Stimulated activated CD8-positive, alpha-beta memory T cell treated with anti-CD3 and anti-CD28 coated beads, Interleukin-4, amount 100 ng/mL, for 24 hours (primary cell): ENCODE measurements around the gene C12orf56.
"Not testable (repeated sequence)": the region's sequence is repeated elsewhere in the genome, so short reads cannot be mapped to it uniquely, and the experiment has no call there.

Experiments
- DNase-seq: peaks from one replicate; pipeline ENCODE4 v3.0.0-alpha.2; 2020; ENCODE audit warnings: low read depth

The C12orf56 gene

DNA sequence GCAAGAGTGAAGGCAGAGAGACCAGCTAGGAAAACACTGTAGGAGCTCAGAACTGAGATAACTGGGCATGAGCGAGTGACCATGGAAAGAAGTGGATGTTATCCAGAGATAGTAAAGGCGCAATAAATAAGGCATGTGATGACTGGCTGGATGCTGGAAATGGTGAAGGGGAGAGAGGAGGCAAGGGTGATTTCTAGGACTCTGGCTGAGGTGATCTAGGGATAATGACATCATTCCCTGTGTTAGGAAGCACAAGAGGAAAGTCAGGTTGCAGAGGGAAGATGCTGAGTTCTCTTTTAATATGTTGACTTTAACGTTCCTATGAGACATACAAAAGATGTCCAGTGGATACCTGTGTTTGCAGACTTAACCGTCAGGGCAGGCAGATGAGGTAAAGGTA lies 78.7 kb downstream of the C12orf56 start:
- no peak for DNase-seq

GRCh38 chr12:64304571-64304970 lies 86.0 kb downstream of the C12orf56 start:
- DNase-seq = no peak

- DNase-seq = no peak
These were observed 90.9 kb downstream of the C12orf56 start for GRCh38 chr12:64299628-64300027.

DNA sequence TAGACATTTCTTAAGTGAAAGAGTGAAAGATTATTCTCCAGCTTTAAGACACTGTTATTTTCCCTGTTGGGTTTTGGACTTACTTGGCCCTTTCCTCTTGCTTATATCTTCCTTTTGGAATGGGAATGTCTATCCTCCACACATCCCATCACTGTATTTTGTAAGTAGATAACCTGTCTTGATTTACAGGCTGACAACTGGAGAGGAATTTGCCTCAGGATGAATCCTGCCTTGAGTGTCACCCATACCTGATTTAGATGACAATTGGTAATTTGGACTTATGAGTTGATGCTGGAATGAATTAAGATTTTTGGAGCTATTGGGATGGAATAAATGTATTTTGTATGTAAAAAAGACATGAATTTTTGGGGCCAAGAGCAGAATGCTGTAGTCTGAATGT lies 94.3 kb downstream of the C12orf56 start:
- no peak for DNase-seq

DNA sequence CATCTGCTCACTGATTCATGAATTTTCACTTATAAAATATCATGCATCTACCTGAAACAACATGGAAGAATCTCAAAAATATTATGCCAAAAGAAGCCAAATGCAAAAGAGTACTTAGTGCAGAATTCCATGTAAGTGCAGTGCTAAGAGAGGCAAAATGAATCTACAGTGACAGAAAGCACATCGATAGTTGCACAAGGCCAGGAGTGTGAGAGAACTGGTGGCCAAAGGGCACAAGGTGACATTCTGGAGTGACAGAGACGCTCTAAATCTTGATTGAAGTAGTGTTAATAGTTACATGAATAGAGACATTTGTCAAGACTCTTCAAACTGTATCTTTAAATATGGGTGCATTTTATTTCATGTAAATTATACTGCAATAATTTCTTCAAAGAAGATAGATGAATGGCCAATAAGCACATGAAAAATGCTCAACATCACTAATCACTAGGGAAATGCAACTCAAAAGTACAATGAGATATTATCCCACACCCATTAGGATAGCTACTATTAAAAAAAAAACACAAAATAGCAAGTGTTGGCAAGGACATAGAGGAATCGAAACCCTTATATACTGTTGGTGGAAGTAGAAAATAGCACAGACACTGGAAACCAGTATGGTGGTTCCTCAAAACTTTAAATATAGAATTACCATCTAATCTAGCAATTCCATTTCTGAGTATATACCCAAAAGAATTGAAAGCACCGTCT lies 96.7 kb downstream of the C12orf56 start:
- no peak for DNase-seq

GRCh38 chr12:64293174-64293573 lies 97.4 kb downstream of the C12orf56 start:
- not testable (repeated sequence) for DNase-seq

GRCh38 chr12:64286521-64286920 lies 104.0 kb downstream of the C12orf56 start:
- no peak for DNase-seq

DNA sequence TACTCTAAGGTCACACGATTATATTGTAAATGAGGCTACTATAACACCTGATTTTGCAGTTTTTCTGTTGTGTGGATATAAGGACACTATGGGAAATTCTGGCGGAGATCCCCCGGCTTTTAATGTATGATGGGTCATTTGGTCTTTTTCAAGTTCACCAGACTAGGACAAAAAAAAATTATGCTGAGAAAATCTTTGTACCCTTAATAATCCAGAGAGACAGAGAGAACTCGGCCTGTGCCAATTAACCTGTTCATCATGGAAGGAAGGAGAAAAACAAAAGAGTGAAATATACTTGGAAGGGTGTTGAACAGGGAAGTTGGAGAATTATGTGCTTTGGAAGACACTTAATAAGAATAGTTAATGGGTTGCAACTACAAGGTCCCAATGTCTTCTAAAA lies 106.3 kb downstream of the C12orf56 start:
- DNase-seq = no peak

DNA sequence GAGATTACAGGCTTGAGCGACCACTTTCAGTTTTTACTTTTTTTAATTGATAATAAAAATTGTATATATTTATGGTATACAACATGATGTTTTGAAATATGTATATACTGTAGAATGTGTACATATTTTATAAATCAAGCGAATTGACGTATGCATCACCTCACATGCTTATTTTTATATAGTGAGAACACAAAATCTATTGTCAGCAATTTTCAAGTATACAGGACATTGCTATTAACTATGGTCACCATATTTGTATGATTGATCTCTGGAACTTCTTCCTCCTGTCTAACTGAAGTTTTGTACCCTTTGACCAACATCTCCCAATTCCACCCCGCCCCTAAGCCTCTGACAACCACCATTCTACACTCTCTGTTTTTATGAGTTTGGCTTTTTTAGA lies 112.1 kb downstream of the C12orf56 start:
- no peak for DNase-seq

DNA sequence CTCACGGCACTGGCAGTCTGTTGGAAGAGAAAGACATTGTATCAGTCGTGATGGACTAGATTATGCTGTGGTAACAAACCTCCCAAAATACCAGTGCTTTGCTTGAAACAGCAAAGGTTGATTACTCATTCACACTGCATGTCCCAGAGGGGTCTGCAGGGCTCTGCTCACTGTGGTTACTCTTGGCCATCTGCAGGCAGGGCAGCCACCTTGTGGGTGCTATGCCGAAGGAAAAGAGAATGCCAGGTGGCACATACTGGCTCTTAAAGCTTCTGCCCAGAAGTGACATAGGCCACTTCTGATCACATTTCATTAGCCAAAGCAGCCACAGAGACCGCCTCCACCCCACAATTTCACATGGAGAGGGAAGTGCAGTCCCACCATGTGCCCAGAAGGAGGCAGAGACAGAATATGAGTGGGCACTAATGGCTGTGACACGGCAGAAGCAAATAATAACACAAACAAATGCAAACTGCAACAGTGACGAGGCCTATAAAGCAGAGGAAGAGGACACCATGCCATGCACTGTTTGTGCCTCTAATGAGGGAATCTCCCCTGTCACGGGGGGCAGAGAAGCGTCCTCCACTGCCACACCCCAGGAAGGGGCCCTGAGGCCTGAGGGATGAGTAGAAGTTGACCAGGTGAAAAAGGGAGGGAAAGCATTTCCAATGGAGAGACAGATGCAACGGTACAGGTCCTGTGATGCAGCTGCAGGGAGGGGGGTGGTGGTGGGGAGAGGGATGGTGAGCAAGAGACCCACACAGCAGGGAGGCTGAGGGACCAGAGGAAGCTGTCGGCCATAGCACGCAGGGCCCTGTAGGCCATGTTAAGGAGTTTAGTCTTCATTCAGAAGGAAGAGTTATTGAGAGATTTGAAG lies 116.8 kb downstream of the C12orf56 start:
- no peak for DNase-seq

GRCh38 chr12:64270411-64270810 lies 120.1 kb downstream of the C12orf56 start:
- DNase-seq = no peak

- no peak for DNase-seq
These were observed 121.4 kb downstream of the C12orf56 start for GRCh38 chr12:64269161-64269560.

- no peak for DNase-seq
These were observed 122.1 kb downstream of the C12orf56 start for GRCh38 chr12:64268409-64268808.

GRCh38 chr12:64265839-64266238 lies 124.7 kb downstream of the C12orf56 start:
- DNase-seq = no peak

DNA sequence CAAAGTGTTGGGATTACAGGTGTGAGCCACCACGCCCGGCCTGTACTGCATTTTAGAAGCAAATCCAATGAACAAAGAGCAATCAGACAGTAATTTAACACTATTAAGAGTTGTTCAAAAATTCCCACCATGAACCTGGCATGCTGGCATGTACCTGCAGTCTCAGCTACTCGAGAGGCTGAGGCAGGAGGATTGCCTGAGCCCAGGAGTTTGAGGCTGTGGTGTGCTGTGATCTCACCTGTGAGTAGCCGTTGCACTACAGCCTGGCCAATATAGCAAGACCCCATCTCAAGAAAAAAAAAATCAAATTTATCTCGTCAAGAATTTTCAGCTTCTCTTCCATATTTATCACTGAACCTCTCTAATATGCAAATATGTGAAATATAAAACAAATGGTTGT lies 128.7 kb downstream of the C12orf56 start:
- DNase-seq = no peak

DNA sequence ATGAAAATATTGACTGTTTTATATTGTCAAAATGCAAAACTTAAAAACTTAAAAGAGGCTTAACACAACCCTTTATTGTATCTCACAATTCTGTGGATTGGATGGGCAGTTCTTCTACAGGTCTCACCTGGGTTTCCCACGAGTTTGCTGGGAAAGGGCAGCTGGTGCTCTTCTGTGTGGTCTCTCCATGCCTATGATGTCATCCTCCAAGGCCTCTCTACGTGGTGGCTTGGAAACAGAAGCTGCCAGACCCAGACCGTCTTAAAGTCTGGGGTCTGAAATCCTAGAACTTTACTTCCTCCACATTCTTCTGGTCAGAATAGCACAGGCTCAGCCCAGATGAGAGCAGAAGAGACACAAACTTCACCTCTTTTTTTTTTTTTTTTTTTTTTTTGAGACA lies 132.0 kb downstream of the C12orf56 start:
- no peak for DNase-seq

DNA sequence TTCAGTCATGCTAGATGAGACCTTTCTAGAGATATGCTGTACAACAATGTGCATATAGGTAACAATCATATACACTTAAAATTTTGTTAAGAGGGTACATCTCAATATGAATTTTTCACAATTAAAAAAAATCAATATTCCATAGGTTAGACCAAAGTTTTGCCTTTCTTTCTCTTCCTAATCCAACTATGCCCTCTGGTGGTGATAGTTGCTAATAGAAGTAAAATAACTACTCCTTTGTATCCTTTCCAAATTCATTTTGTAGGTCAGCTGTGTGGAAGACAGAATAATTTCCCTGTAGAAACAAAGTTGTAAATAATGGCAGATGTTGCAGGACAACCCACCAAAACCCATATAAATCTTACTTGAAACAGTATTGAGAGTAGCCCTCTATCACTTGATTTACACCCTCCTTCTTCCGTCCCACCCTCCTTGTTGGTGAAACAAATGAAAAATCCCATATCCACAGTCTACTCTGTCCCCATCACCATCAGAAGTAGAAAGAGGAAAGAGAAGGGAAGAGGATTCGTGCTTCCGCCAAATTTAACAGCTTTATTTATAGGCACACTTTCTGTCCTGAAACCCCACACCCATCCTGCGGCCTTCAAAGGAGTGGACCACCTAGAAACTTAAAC lies 134.3 kb downstream of the C12orf56 start:
- no peak for DNase-seq

DNA sequence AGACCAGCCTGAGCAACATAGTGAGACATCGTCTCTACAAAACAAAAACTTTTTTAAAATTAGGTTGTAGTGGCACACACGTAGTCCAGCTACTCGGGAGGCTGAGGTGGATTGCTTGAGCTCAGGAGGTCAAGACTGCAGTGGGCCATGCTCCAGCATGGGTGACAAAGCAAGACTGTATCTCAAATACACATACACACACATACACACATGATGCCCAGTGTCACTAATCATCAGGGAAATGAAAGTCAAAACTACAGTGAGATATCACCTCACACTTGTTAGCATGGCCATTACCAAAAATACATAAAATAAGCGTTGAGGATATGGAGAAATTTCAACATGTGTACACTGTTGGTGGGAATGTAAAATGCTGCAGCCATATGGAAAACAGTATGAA lies 135.3 kb downstream of the C12orf56 start:
- no peak for DNase-seq

GRCh38 chr12:64253356-64253755 lies 137.2 kb downstream of the C12orf56 start:
- no peak for DNase-seq

- no peak for DNase-seq
These were observed 137.9 kb downstream of the C12orf56 start for GRCh38 chr12:64252681-64253080.

- DNase-seq = no peak
These were observed 146.7 kb downstream of the C12orf56 start for GRCh38 chr12:64243809-64244208.

GRCh38 chr12:64240781-64241180 lies 149.8 kb downstream of the C12orf56 start:
- DNase-seq = no peak

DNA sequence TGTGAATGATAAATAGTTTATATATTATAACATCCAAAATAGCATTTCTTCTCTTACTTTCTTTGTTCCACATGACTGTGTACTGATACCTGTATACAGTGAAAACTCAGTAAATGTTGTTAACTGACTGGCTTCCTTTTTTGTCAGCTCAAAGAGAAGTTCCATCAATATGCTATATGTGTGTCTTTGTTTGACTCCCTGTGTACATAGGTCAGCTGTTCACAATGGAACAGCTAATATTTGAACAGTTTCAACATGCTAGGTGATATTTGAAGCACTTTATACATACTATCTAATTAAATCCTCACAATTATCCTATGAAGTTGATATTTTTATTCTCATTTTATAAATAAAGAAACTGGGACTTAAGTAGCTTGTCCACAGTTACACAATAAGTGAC lies 153.2 kb downstream of the C12orf56 start:
- DNase-seq = no peak
